Gastrocnemius medialis (tissue), 4 donors: ENCODE results near the gene HAGH.

Experiments
- CTCF ChIP-seq, 5 experiments: fragments of 450-650 bp in 3 of 5; fragments of 200-600 bp in 2 of 5; sonication (generic) in 2 of 5; IDR thresholded peaks in 4 of 5; conservative IDR thresholded peaks in 1 of 5; 1 replicate in 4 of 5; 2 replicates in 1 of 5; pipeline ENCODE4 v1.5.1; 2016 to 2019; ENCODE audit warnings: antibody characterized with exemption in 5 of 5, mild to moderate bottlenecking in 3 of 5, moderate library complexity in 3 of 5
- POLR2A ChIP-seq, 2 donors: fragments of 450-650 bp; IDR thresholded peaks; one replicate each; pipeline ENCODE4 v1.6.1; 2017; ENCODE audit warnings: antibody characterized with exemption in 2 of 2, mild to moderate bottlenecking in 2 of 2, moderate library complexity in 2 of 2

- no peak for TF ChIP-seq CTCF (IDR thresholded peaks at IDR 0.05 in 4 of 5, conservative IDR thresholded peaks at IDR 0.05 in 1 of 5)
- TF ChIP-seq POLR2A (IDR thresholded peaks at IDR 0.05), result no peak
These were observed 54.7 kb downstream of the HAGH start for GRCh38 chr16:1771864-1772361.
